Sigmoid colon (tissue), 4 donors: ENCODE measurements around the gene ZNF662.

ENCODE experiments used
- EP300 ChIP-seq, 4 donors: sonication (generic); formaldehyde crosslinking; IDR thresholded peaks; one replicate each; pipeline ENCODE4 v1.6.1; 2017; ENCODE audit warnings: antibody characterized with exemption in 4 of 4
- POLR2A ChIP-seq, 2 donors: fragments of 450-650 bp; IDR thresholded peaks; one replicate each; pipeline ENCODE4 v1.6.1; 2016; ENCODE audit warnings: antibody characterized with exemption in 2 of 2, mild to moderate bottlenecking in 2 of 2, moderate library complexity in 2 of 2
- TF ChIP-seq, protein P1 (sequence below), 4 experiments: fragments of 450-650 bp in 3 of 4; fragments of 200-600 bp in 1 of 4; IDR thresholded peaks; one replicate each; pipeline ENCODE4 v1.5.1; 2016 to 2019; ENCODE audit warnings: antibody characterized with exemption in 4 of 4, mild to moderate bottlenecking in 3 of 4, moderate library complexity in 2 of 4

GRCh38 chr3:42891042-42891441 is 14.9 kb upstream of the ZNF662 start:
- TF ChIP-seq, protein P1, sequence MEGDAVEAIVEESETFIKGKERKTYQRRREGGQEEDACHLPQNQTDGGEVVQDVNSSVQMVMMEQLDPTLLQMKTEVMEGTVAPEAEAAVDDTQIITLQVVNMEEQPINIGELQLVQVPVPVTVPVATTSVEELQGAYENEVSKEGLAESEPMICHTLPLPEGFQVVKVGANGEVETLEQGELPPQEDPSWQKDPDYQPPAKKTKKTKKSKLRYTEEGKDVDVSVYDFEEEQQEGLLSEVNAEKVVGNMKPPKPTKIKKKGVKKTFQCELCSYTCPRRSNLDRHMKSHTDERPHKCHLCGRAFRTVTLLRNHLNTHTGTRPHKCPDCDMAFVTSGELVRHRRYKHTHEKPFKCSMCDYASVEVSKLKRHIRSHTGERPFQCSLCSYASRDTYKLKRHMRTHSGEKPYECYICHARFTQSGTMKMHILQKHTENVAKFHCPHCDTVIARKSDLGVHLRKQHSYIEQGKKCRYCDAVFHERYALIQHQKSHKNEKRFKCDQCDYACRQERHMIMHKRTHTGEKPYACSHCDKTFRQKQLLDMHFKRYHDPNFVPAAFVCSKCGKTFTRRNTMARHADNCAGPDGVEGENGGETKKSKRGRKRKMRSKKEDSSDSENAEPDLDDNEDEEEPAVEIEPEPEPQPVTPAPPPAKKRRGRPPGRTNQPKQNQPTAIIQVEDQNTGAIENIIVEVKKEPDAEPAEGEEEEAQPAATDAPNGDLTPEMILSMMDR (IDR thresholded peaks at IDR 0.05) = no peak
- TF ChIP-seq POLR2A (IDR thresholded peaks at IDR 0.05) = no peak
- no peak for TF ChIP-seq EP300 (IDR thresholded peaks at IDR 0.05)
